PC-9 (cell line): ENCODE data around the gene STK32B. TPM values are rescaled to one million over a fixed set of nuclear protein-coding genes. Genes with fewer than 3 reads are reported as not detected.

Source experiments
- BruUV-seq: library from RNA; stranded (reverse); fragments of 400-500 nt; replicated peaks from 2 replicates; lab custom pipeline; 2021; lab: Mats Ljungman, UMichigan
- CTCF ChIA-PET: fragments of 300-600 bp; sonication (Branson Sonifier 250); formaldehyde crosslinking; loops from one replicate; lab custom pipeline; 2022; ENCODE audit warnings: antibody characterized with exemption; lab: Charles Lee
- POLR2A ChIA-PET: fragments of 300-600 bp; sonication (Branson Sonifier 250); formaldehyde crosslinking; loops from one replicate; lab custom pipeline; 2022; ENCODE audit warnings: antibody characterized with exemption; ENCODE audit not compliant: unreplicated experiment; lab: Charles Lee
- DNase-seq, 2 experiments: peaks; one replicate each; pipeline versions ENCODE4 v3.0.0 to v3.0.0-alpha.2; 2015 to 2022; ENCODE audit warnings: mixed read lengths in 1 of 2
- H2AFZ ChIP-seq: fragments of 200-600 bp; sonication (generic); 2 replicates; pipeline ENCODE4 v1.8.1; 2017; ENCODE audit warnings: antibody characterized with exemption
- H3F3A ChIP-seq: fragments of 200-600 bp; sonication (generic); 2 replicates; pipeline ENCODE4 v1.8.1; 2017; ENCODE audit warnings: antibody characterized with exemption, mild to moderate bottlenecking, low read depth; ENCODE audit not compliant: insufficient read depth
- H3K27ac ChIP-seq: fragments of 200-600 bp; sonication (generic); 2 replicates; pipeline ENCODE4 v1.6.1; 2016; ENCODE audit warnings: mixed run types
- H3K27me3 ChIP-seq: fragments of 200-600 bp; sonication (generic); 2 replicates; pipeline ENCODE4 v1.6.1; 2016; ENCODE audit warnings: low read depth, mixed run types; ENCODE audit not compliant: insufficient read depth
- H3K36me3 ChIP-seq: fragments of 200-600 bp; sonication (generic); 2 replicates; pipeline ENCODE4 v1.6.1; 2016; ENCODE audit warnings: low read depth, mixed run types
- H3K4me1 ChIP-seq: fragments of 200-600 bp; sonication (generic); replicated peaks from 2 replicates; pipeline ENCODE4 v1.6.1; 2016; ENCODE audit warnings: mixed run types; ENCODE audit not compliant: insufficient read depth
- H3K4me2 ChIP-seq: fragments of 200-600 bp; sonication (generic); 2 replicates; pipeline ENCODE4 v1.6.1; 2017; ENCODE audit warnings: mixed run types
- H3K4me3 ChIP-seq: fragments of 200-600 bp; sonication (generic); 2 replicates; pipeline ENCODE4 v1.6.1; 2016; ENCODE audit warnings: mixed run types
- H3K79me2 ChIP-seq: fragments of 200-600 bp; sonication (generic); 2 replicates; pipeline ENCODE4 v1.6.1; 2017; ENCODE audit warnings: low read depth, mixed run types
- H3K9me2 ChIP-seq: fragments of 200-600 bp; sonication (generic); 2 replicates; pipeline ENCODE4 v1.8.1; 2017; ENCODE audit warnings: mild to moderate bottlenecking; ENCODE audit not compliant: insufficient read depth
- H3K9me3 ChIP-seq: fragments of 200-600 bp; sonication (generic); 2 replicates; pipeline ENCODE4 v1.8.1; 2016; ENCODE audit warnings: low read depth; ENCODE audit not compliant: insufficient read depth
- H4K20me1 ChIP-seq: fragments of 200-600 bp; sonication (generic); 2 replicates; pipeline ENCODE4 v1.8.1; 2017; ENCODE audit not compliant: insufficient read depth
- CTCF ChIP-seq: fragments of 200-600 bp; sonication (generic); conservative IDR thresholded peaks from 2 replicates; pipeline ENCODE4 v1.6.1; 2017; ENCODE audit warnings: mixed run types, antibody characterized with exemption, mild to moderate bottlenecking, moderate library complexity
- EZH2 ChIP-seq: fragments of 200-600 bp; sonication (generic); IDR thresholded peaks from 2 replicates; pipeline ENCODE4 v1.8.0; 2017; ENCODE audit warnings: antibody characterized with exemption, low read depth
- intact Hi-C: fragments of 100-400 bp; cut with micrococcal nuclease; formaldehyde crosslinking; loops from one replicate; pipeline ENCODE4 v1.10.0; 2022; ENCODE audit not compliant: unreplicated experiment
- total RNA-seq: library from RNA; stranded (reverse); gene quantifications from 2 replicates; pipeline ENCODE4 v1.2.3, GENCODE V29; 2021

STK32B gene
- total RNA-seq, 1 experiment from 2014 or later, result not detected

DNA sequence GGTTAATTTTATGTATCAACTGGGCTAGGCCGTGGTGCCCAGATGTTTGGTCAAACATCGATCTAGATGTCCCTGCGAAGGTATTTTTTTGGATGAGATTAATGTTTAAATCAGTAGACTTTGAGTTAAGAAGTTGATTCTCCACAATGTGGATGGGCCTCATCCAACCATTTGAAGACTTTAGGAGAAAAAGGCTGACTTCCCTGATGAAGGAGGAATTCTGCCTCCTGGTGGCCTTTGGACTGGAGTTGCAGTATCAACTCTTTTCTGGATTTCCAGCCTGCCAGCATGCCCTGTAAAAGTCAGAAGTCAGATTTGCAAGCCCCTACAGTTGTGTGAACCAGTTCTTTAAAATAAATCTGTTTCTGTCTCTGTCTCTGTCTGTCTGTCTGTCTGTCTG, 91.4 kb downstream of the STK32B start:
- peak; percentile 52 for TF ChIP-seq CTCF
- TF ChIP-seq EZH2, result no peak
- Histone ChIP-seq H3K4me1 (no peaks in the 10 kb centered on the region), H3F3A (no peaks in the 10 kb centered on the region), H3K27me3 (no peaks in the 10 kb centered on the region), H4K20me1 (no peaks in the 10 kb centered on the region), H2AFZ (no peak overlapping the region), H3K9me2 (no peaks in the 10 kb centered on the region), H3K9me3 (no peaks in the 10 kb centered on the region), H3K36me3 (no peaks in the 10 kb centered on the region), H3K4me3 (no peak overlapping the region), H3K27ac (no peak overlapping the region), H3K79me2 (no peaks in the 10 kb centered on the region), H3K4me2 (no peak overlapping the region)
- POLR2A ChIA-PET, result no interaction called here
- DNase-seq, result no peak
- intact Hi-C loops, result no loop called here
- BruUV-seq, result no TSS peak
- CTCF ChIA-PET, result no interaction called here

- Histone ChIP-seq H3K4me2 (no peak overlapping the region), H3K9me2 (no peaks in the 10 kb centered on the region), H3K79me2 (no peaks in the 10 kb centered on the region), H3F3A (no peaks in the 10 kb centered on the region), H3K4me1 (no peaks in the 10 kb centered on the region), H3K27me3 (no peaks in the 10 kb centered on the region), H4K20me1 (no peaks in the 10 kb centered on the region), H3K36me3 (no peaks in the 10 kb centered on the region), H3K27ac (no peak overlapping the region), H3K9me3 (no peaks in the 10 kb centered on the region), H3K4me3 (no peak overlapping the region), H2AFZ (no peak overlapping the region)
- CTCF ChIA-PET, result no interaction called here
- intact Hi-C loops, result no loop called here
- TF ChIP-seq EZH2 (no peak), CTCF (no peak)
- DNase-seq, result no peak
- POLR2A ChIA-PET, result no interaction called here
- BruUV-seq, result no TSS peak
These were observed 92.1 kb downstream of the STK32B start for GRCh38 chr4:5143306-5143861.

- H3K27ac ChIP-seq, result no peak overlapping the region
- no peak overlapping the region for H3K4me3 ChIP-seq
- TF ChIP-seq EZH2 (no peak), CTCF (no peak)
- H3K4me1 ChIP-seq, result no peaks in the 10 kb centered on the region
- no peaks in the 10 kb centered on the region for H3F3A ChIP-seq
- BruUV-seq, result no TSS peak
- peaks cover 5% of the 10 kb centered on the region; the same call in 1 of the 2 replicates for H3K27me3 ChIP-seq
- H4K20me1 ChIP-seq, result no peaks in the 10 kb centered on the region
- no peaks in the 10 kb centered on the region for H3K9me3 ChIP-seq
- ChIA-PET POLR2A (no interaction called here), CTCF (no interaction called here)
- no peak overlapping the region for H3K4me2 ChIP-seq
- H3K79me2 ChIP-seq, result no peaks in the 10 kb centered on the region
- H3K36me3 ChIP-seq, result no peaks in the 10 kb centered on the region
- H3K9me2 ChIP-seq, result no peaks in the 10 kb centered on the region
- no peak overlapping the region for H2AFZ ChIP-seq
- intact Hi-C loops, result no loop called here
- no peak for DNase-seq
These were observed 92.7 kb downstream of the STK32B start for GRCh38 chr4:5143940-5144339.
